ENCODE results near the gene TOGARAM2. TPM values are rescaled to one million over a fixed set of nuclear protein-coding genes. Genes with fewer than 3 reads are reported as not detected.

The TOGARAM2 gene
- total RNA-seq, 1 experiment from 2014 or later: 0.61 TPM

GRCh38 chr2:29025711-29026110, 44.6 kb downstream of the TOGARAM2 start:
- no TSS peak for BruUV-seq (replicated peaks)
- Histone ChIP-seq H3K9me3 (no peaks in the 10 kb centered on the region), H3K4me1 (no peaks in the 10 kb centered on the region), H3K36me3 (ENCODE audit: control insufficient read depth, insufficient read depth, low read length) (no peaks in the 10 kb centered on the region), H3K27me3 (replicated peaks; ENCODE audit: control insufficient read depth, insufficient read depth, low read length) (no peaks in the 10 kb centered on the region), H3K4me3 (ENCODE audit: low read depth, low read length) (no peak overlapping the region)
- Mint-ChIP-seq H3K9me3 (ENCODE audit: unreplicated experiment) (no peaks in the 10 kb centered on the region), H3K4me3 (ENCODE audit: unreplicated experiment) (no peak overlapping the region), H3K36me3 (ENCODE audit: insufficient read depth, unreplicated experiment) (no peaks in the 10 kb centered on the region), H3K4me1 (ENCODE audit: low read depth, unreplicated experiment) (peaks cover 6% of the 10 kb centered on the region), H3K27me3 (ENCODE audit: insufficient read depth, unreplicated experiment) (no peaks in the 10 kb centered on the region), H3K27ac (ENCODE audit: unreplicated experiment) (no peak overlapping the region)
- ChIA-PET CTCF (no interaction called here), POLR2A (no interaction called here)
- intact Hi-C loops (cut with micrococcal nuclease; ENCODE audit: unreplicated experiment): no loop called here
- DNase-seq: no peak
- no peak for TF ChIP-seq CTCF (IDR thresholded peaks at IDR 0.05; ENCODE audit: insufficient read depth in 1 of 2, low read depth in 1 of 2, low read length in 1 of 2, severe bottlenecking in 1 of 2, unreplicated experiment in 1 of 2)

- DNase-seq: no peak
- Mint-ChIP-seq H3K27ac (ENCODE audit: unreplicated experiment) (no peak overlapping the region), H3K4me1 (ENCODE audit: low read depth, unreplicated experiment) (peaks cover 30% of the 10 kb centered on the region), H3K9me3 (ENCODE audit: unreplicated experiment) (no peaks in the 10 kb centered on the region), H3K27me3 (ENCODE audit: insufficient read depth, unreplicated experiment) (no peaks in the 10 kb centered on the region), H3K36me3 (ENCODE audit: insufficient read depth, unreplicated experiment) (no peaks in the 10 kb centered on the region), H3K4me3 (ENCODE audit: unreplicated experiment) (no peak overlapping the region)
- TF ChIP-seq CTCF (IDR thresholded peaks at IDR 0.05; ENCODE audit: insufficient read depth in 1 of 2, low read depth in 1 of 2, low read length in 1 of 2, severe bottlenecking in 1 of 2, unreplicated experiment in 1 of 2): no peak
- peaks cover 23% of the 10 kb centered on the region for H3K4me1 ChIP-seq
- H3K27me3 ChIP-seq (replicated peaks; ENCODE audit: control insufficient read depth, insufficient read depth, low read length): no peaks in the 10 kb centered on the region
- H3K36me3 ChIP-seq (ENCODE audit: control insufficient read depth, insufficient read depth, low read length): no peaks in the 10 kb centered on the region
- no peak overlapping the region for H3K4me3 ChIP-seq (ENCODE audit: low read depth, low read length)
- H3K9me3 ChIP-seq: no peaks in the 10 kb centered on the region
- CTCF ChIA-PET: no interaction called here
- intact Hi-C loops (cut with micrococcal nuclease; ENCODE audit: unreplicated experiment): no loop called here
- no TSS peak for BruUV-seq (replicated peaks)
- POLR2A ChIA-PET: no interaction called here
These were observed 49.9 kb downstream of the TOGARAM2 start for GRCh38 chr2:29031046-29031445.

- H3K27me3 ChIP-seq (replicated peaks; ENCODE audit: control insufficient read depth, insufficient read depth, low read length): no peaks in the 10 kb centered on the region
- Mint-ChIP-seq H3K27me3 (ENCODE audit: insufficient read depth, unreplicated experiment) (no peaks in the 10 kb centered on the region), H3K36me3 (ENCODE audit: insufficient read depth, unreplicated experiment) (no peaks in the 10 kb centered on the region), H3K27ac (ENCODE audit: unreplicated experiment) (peak overlapping the region; percentile 59), H3K4me1 (ENCODE audit: low read depth, unreplicated experiment) (peaks cover 26% of the 10 kb centered on the region), H3K4me3 (ENCODE audit: unreplicated experiment) (no peak overlapping the region), H3K9me3 (ENCODE audit: unreplicated experiment) (no peaks in the 10 kb centered on the region)
- H3K4me1 ChIP-seq: peaks cover 23% of the 10 kb centered on the region
- H3K9me3 ChIP-seq: no peaks in the 10 kb centered on the region
- no peak for TF ChIP-seq CTCF (IDR thresholded peaks at IDR 0.05; ENCODE audit: insufficient read depth in 1 of 2, low read depth in 1 of 2, low read length in 1 of 2, severe bottlenecking in 1 of 2, unreplicated experiment in 1 of 2)
- H3K4me3 ChIP-seq (ENCODE audit: low read depth, low read length): no peak overlapping the region
- no TSS peak for BruUV-seq (replicated peaks)
- no peaks in the 10 kb centered on the region for H3K36me3 ChIP-seq (ENCODE audit: control insufficient read depth, insufficient read depth, low read length)
- DNase-seq: no peak
- CTCF ChIA-PET: no interaction called here
- POLR2A ChIA-PET: no interaction called here
- intact Hi-C loops (cut with micrococcal nuclease; ENCODE audit: unreplicated experiment): no loop called here
These were observed 51.1 kb downstream of the TOGARAM2 start for GRCh38 chr2:29032189-29032588.
